Chondrocyte (in vitro differentiated cells): Measurements from ENCODE around the gene MED13. TPM values are rescaled to one million over a fixed set of nuclear protein-coding genes. Genes with fewer than 3 reads are reported as not detected.

Source experiments
- DNase-seq: peaks from one replicate; pipeline ENCODE4 v3.0.0; 2021; ENCODE audit warnings: mixed read lengths, low spot score
- H3K27ac Mint-ChIP-seq: one replicate; pipeline ENCODE4 v1.8.0; 2021; ENCODE audit warnings: mild to moderate bottlenecking, moderate library complexity, mixed read lengths; ENCODE audit not compliant: unreplicated experiment
- H3K27me3 Mint-ChIP-seq: 2 replicates; pipeline ENCODE4 v1.8.0; 2021; ENCODE audit warnings: low read depth, mixed read lengths
- H3K36me3 Mint-ChIP-seq: 2 replicates; pipeline ENCODE4 v1.8.0; 2021; ENCODE audit warnings: low read depth, mixed read lengths
- H3K4me1 Mint-ChIP-seq: 2 replicates; pipeline ENCODE4 v1.8.0; 2021; ENCODE audit warnings: low read depth, mild to moderate bottlenecking, mixed read lengths
- H3K4me3 Mint-ChIP-seq: one replicate; pipeline ENCODE4 v1.8.0; 2021; ENCODE audit warnings: mild to moderate bottlenecking, moderate library complexity, mixed read lengths; ENCODE audit not compliant: unreplicated experiment
- H3K9me3 Mint-ChIP-seq: 2 replicates; pipeline ENCODE4 v1.8.0; 2021; ENCODE audit warnings: low read depth, mixed read lengths
- long read RNA-seq: library from polyadenylated mRNA; stranded (forward); transcript quantifications from one replicate; pipeline ENCODE4 v2.0.0, GENCODE V29; 2021
- total RNA-seq: library from RNA; stranded (reverse); gene quantifications from 3 replicates; pipeline ENCODE4 v1.2.1, GENCODE V29; 2021
- TF ChIP-seq, protein P1 (sequence below): fragments of 200-600 bp; sonication (generic); IDR thresholded peaks from 2 replicates; pipeline ENCODE4 v1.5.0; 2021; ENCODE audit warnings: antibody characterized with exemption, mild to moderate bottlenecking, moderate library complexity

Gene MED13, protein sequence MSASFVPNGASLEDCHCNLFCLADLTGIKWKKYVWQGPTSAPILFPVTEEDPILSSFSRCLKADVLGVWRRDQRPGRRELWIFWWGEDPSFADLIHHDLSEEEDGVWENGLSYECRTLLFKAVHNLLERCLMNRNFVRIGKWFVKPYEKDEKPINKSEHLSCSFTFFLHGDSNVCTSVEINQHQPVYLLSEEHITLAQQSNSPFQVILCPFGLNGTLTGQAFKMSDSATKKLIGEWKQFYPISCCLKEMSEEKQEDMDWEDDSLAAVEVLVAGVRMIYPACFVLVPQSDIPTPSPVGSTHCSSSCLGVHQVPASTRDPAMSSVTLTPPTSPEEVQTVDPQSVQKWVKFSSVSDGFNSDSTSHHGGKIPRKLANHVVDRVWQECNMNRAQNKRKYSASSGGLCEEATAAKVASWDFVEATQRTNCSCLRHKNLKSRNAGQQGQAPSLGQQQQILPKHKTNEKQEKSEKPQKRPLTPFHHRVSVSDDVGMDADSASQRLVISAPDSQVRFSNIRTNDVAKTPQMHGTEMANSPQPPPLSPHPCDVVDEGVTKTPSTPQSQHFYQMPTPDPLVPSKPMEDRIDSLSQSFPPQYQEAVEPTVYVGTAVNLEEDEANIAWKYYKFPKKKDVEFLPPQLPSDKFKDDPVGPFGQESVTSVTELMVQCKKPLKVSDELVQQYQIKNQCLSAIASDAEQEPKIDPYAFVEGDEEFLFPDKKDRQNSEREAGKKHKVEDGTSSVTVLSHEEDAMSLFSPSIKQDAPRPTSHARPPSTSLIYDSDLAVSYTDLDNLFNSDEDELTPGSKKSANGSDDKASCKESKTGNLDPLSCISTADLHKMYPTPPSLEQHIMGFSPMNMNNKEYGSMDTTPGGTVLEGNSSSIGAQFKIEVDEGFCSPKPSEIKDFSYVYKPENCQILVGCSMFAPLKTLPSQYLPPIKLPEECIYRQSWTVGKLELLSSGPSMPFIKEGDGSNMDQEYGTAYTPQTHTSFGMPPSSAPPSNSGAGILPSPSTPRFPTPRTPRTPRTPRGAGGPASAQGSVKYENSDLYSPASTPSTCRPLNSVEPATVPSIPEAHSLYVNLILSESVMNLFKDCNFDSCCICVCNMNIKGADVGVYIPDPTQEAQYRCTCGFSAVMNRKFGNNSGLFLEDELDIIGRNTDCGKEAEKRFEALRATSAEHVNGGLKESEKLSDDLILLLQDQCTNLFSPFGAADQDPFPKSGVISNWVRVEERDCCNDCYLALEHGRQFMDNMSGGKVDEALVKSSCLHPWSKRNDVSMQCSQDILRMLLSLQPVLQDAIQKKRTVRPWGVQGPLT (N-terminal part only)
- 53.0 to 60.9 TPM (median 54.8 TPM) in 3 replicates for total RNA-seq
- long read RNA-seq, partial matches to known transcripts: 2 of 4 reads
- long read RNA-seq, other reads (novel, unspliced or antisense): 2 of 4 reads

DNA sequence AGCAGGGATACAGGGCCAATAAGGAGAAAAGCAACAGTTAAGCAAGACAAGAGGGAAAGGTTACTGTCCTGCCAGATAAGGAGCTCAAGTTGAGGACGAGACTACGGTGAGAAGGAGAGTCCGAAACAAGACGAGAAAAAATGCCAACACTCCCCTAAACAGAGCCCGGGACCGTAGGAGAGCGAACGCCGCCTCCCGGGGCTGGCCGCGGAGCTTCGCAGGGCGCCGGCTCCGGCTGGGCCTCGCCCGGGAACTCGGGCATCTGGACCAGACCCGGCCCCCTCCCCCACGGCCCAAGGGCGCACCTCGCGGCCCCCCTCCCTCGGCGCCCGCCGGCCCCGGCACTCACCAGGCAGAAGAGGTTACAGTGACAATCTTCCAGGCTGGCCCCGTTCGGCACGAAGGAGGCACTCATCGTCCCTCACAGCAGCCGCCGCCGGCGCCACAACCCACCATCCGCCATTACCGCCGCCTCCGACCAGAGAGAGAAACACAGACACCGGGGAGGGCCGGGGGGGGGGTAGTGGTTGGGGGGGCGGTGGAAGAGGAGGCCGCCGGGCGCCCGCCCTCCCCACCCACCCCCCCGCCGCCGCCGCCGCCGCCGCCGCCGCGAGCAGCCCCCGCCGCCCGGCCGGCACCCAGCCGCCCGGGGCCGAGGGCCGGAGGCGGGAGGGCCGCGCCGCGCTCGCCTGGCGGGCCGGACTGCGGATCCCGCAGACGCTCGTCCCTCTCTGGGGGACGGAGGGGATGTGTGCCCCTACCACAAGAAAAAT is at the start of gene MED13:
Gene MED13, minus strand, starts transcription at position 488 of the 773 bp plus-strand sequence. Its CDS starts 73 bp downstream, at position 415.
- no peaks in the 10 kb centered on the region for H3K27me3 Mint-ChIP-seq
- peak; percentile 87 for DNase-seq
- TF ChIP-seq, protein P1, sequence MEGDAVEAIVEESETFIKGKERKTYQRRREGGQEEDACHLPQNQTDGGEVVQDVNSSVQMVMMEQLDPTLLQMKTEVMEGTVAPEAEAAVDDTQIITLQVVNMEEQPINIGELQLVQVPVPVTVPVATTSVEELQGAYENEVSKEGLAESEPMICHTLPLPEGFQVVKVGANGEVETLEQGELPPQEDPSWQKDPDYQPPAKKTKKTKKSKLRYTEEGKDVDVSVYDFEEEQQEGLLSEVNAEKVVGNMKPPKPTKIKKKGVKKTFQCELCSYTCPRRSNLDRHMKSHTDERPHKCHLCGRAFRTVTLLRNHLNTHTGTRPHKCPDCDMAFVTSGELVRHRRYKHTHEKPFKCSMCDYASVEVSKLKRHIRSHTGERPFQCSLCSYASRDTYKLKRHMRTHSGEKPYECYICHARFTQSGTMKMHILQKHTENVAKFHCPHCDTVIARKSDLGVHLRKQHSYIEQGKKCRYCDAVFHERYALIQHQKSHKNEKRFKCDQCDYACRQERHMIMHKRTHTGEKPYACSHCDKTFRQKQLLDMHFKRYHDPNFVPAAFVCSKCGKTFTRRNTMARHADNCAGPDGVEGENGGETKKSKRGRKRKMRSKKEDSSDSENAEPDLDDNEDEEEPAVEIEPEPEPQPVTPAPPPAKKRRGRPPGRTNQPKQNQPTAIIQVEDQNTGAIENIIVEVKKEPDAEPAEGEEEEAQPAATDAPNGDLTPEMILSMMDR: no peak
- peak within 1 kb of the TSS; percentile 91 for H3K4me3 Mint-ChIP-seq
- H3K4me1 Mint-ChIP-seq: peaks cover 34% of the 10 kb centered on the region
- H3K36me3 Mint-ChIP-seq: no peaks in the 10 kb centered on the region
- H3K9me3 Mint-ChIP-seq: no peaks in the 10 kb centered on the region
- H3K27ac Mint-ChIP-seq: peak within 1 kb of the TSS; percentile 99

DNA sequence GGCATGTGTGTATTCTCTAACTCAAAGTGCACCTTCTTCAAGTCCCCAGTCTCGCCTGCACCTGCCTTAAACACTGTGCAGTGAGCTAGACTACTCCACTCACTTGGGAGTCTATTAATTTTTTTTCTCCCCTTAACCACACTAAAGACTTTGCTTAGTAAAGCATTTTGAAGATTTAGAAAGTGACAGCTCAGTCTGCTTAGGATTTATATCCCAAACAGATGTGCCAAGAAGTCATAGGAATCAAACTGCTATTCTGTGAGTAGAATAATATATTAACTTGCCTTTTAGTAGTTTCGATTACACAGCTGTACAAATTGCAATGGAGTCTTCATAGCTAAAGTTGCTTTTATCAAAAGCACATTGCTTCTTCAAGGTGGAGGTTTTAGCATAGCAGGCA is 47.2 kb upstream of the MED13 start:
- no peak for DNase-seq
- peaks cover 5% of the 10 kb centered on the region for H3K9me3 Mint-ChIP-seq
- no peak overlapping the region for H3K4me3 Mint-ChIP-seq
- TF ChIP-seq, protein P1: no peak
- H3K4me1 Mint-ChIP-seq: peaks cover 3% of the 10 kb centered on the region
- H3K27me3 Mint-ChIP-seq: peaks cover 3% of the 10 kb centered on the region
- no peaks in the 10 kb centered on the region for H3K36me3 Mint-ChIP-seq
- H3K27ac Mint-ChIP-seq: no peak overlapping the region

DNA sequence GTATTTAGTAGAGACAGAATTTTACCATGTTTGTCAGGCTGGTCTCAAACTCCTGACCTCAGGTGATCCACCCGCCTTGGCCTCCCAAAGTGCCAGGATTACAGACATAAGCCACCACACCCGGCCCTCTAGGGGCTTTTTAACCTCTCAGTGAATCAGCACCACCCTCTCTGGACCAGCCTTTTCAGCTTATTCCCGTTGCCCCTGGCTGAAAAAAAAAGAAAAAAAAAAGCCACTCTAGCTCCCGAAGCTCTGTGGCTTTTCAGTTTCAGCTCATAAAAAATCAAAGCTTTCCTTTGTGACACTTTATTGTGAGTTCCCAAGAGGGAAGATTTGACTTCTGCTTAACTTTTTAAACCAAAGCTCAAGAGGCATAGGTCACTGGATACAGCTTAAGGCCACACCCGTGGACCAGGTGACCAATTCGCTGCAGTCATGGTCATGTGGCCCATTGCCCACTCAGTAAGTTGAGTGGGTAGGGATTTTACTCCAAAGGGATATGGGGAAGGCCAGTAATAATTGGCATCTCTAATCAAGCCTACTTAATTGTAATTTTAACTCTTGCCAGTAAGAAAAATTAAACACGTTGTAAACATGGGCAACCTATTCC is 46.6 kb upstream of the MED13 start:
- TF ChIP-seq, protein P1: no peak
- H3K27me3 Mint-ChIP-seq: peaks cover 3% of the 10 kb centered on the region
- no peak overlapping the region for H3K4me3 Mint-ChIP-seq
- H3K36me3 Mint-ChIP-seq: no peaks in the 10 kb centered on the region
- peaks cover 3% of the 10 kb centered on the region for H3K4me1 Mint-ChIP-seq
- no peak overlapping the region for H3K27ac Mint-ChIP-seq
- DNase-seq: no peak
- peaks cover 5% of the 10 kb centered on the region for H3K9me3 Mint-ChIP-seq

DNA sequence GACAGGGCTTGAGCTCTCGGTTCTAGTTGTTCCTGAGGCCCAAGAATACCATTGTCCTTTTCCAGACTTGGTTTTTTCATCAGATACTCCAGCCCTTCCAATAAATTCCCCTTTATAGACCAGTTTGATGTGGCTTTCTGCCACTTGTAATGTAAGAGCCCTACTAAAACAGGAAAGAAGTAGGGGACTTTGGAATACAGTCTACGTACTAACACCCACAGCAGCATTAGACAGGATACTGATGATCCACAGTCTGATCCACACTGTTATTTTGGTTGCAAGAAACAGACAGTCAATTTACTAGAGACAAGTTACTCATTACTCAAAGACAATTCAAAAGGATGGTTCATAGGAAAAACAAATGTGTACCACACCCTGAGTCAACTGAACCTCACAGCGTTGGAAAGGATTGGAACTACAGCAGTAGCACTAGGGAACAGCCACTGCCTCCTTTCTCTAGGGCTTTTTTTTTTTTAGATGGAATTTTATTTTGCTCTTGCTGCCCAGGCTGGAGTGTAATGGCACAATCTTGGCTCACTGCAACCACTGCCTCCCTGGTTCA is 45.9 kb upstream of the MED13 start:
- Mint-ChIP-seq H3K27ac (no peak overlapping the region), H3K9me3 (peaks cover 5% of the 10 kb centered on the region), H3K4me3 (no peak overlapping the region), H3K4me1 (peaks cover 3% of the 10 kb centered on the region), H3K36me3 (no peaks in the 10 kb centered on the region), H3K27me3 (peaks cover 3% of the 10 kb centered on the region)
- TF ChIP-seq, protein P1: no peak
- DNase-seq: no peak
